Right lobe of liver (tissue), 6 donors: ENCODE measurements around the gene ADGRG3. TPM values are rescaled to one million over a fixed set of nuclear protein-coding genes. Genes with fewer than 3 reads are reported as not detected.

Source experiments
- ATAC-seq, 4 donors: fragments of 200-7000 bp; cut with Tn5 transposase; one replicate each; pipeline ENCODE4 v1.9.1; 2020; ENCODE audit warnings: mild to moderate bottlenecking in 4 of 4, moderate library complexity in 4 of 4
- DNase-seq, 3 donors: peaks; one replicate each; pipeline ENCODE4 v3.0.0-alpha.2; 2020
- H3K27ac ChIP-seq, 3 donors: fragments of 200-600 bp; one replicate each; pipeline ENCODE4 v1.8.0; 2022
- H3K27me3 ChIP-seq, 2 donors: fragments of 200-600 bp; one replicate each; pipeline ENCODE4 v1.8.0; 2022
- H3K36me3 ChIP-seq, 4 donors: fragments of 200-600 bp; sonication (generic) in 1 of 4; one replicate each; pipeline versions ENCODE4 v1.5.1 to v1.8.0; 2017 to 2022; ENCODE audit warnings: control low read depth in 1 of 4
- H3K4me1 ChIP-seq, 4 donors: fragments of 200-600 bp; sonication (generic) in 1 of 4; one replicate each; pipeline versions ENCODE4 v1.5.1 to v1.8.0; 2017 to 2022; ENCODE audit warnings: control low read depth in 1 of 4
- H3K4me3 ChIP-seq, 3 donors: fragments of 200-600 bp; one replicate each; pipeline ENCODE4 v1.8.0; 2022
- H3K9me3 ChIP-seq, 4 donors: fragments of 200-600 bp; sonication (generic) in 1 of 4; one replicate each; pipeline versions ENCODE4 v1.5.1 to v1.8.0; 2017 to 2022; ENCODE audit warnings: control low read depth in 1 of 4
- CTCF ChIP-seq, 4 donors: fragments of 200-600 bp in 3 of 4; fragments of 450-650 bp in 1 of 4; IDR thresholded peaks; one replicate each; pipeline versions ENCODE4 v1.5.1 to v1.8.0; 2016 to 2022; ENCODE audit warnings: antibody characterized with exemption in 4 of 4, mild to moderate bottlenecking in 2 of 4
- POLR2A ChIP-seq: fragments of 450-650 bp; IDR thresholded peaks from one replicate; pipeline ENCODE4 v1.6.1; 2017; ENCODE audit warnings: antibody characterized with exemption, mild to moderate bottlenecking
- WGBS: methylation state at CpG from one replicate; pipeline ENCODE4 v1.1.6; 2018; ENCODE audit warnings: low coverage, low lambda C conversion rate; ENCODE audit not compliant: insufficient coverage; ENCODE audit errors: missing lambda C conversion rate; 5-methylcytosine and 5-hydroxymethylcytosine counted together
- intact Hi-C, 2 donors: fragments of 100-400 bp; cut with DNase I; formaldehyde crosslinking; loops; one replicate each; pipeline versions ENCODE4 v1.11.2 to v1.14.1; 2022
- total RNA-seq, 6 experiments: library from RNA; depleted of rRNA in 2 of 6; stranded (reverse); fragments of >200 nt in 2 of 6; fragmentation: NEBNext Ultra II Directional in 3 of 6; extraction: Animal tissue kit (Norgen Biotek cat#: 25700) in 3 of 6; gene quantifications; one replicate each; pipeline versions ENCODE4 v1.1.0 to v1.2.4, GENCODE V29; 2016 to 2023
- donor health status: DM: no; HTN: yes; CAD: no.
- donor health status: DM: no; HTN: no; CAD: no.
- donor health status: DM: no; HTN: no; CAD: no.
- donor health status: DM: no; HTN: yes; CAD: no.
- donor health status: DM: no; HTN: yes; CAD: no.

Gene ADGRG3
- total RNA-seq, 6 experiments from 2014 or later: 0.37 to 1.6 (median 0.83) TPM

- no peaks in the 10 kb centered on the region for H3K27me3 ChIP-seq
- ATAC-seq (no peak), DNase-seq (peak in 1 of 3 donors; percentile 42)
- no peak overlapping the region for H3K4me3 ChIP-seq
- 56% methylated on average over 10 of the region's 13 CpGs for WGBS
- TF ChIP-seq POLR2A: no peak
- no peak for TF ChIP-seq CTCF (IDR thresholded peaks at IDR 0.05)
- H3K4me1 ChIP-seq: peaks cover 0 to 25% (median 8%) of the 10 kb centered on the region in 4 donors
- intact Hi-C loops: no loop called here
- H3K27ac ChIP-seq: peak overlapping the region in 1 of 3 donors; percentile 10
- H3K9me3 ChIP-seq: no peaks in the 10 kb centered on the region
- no peaks in the 10 kb centered on the region for H3K36me3 ChIP-seq
Measured at GRCh38 chr16:57689762-57690558, 21.9 kb downstream of the ADGRG3 start.

DNA sequence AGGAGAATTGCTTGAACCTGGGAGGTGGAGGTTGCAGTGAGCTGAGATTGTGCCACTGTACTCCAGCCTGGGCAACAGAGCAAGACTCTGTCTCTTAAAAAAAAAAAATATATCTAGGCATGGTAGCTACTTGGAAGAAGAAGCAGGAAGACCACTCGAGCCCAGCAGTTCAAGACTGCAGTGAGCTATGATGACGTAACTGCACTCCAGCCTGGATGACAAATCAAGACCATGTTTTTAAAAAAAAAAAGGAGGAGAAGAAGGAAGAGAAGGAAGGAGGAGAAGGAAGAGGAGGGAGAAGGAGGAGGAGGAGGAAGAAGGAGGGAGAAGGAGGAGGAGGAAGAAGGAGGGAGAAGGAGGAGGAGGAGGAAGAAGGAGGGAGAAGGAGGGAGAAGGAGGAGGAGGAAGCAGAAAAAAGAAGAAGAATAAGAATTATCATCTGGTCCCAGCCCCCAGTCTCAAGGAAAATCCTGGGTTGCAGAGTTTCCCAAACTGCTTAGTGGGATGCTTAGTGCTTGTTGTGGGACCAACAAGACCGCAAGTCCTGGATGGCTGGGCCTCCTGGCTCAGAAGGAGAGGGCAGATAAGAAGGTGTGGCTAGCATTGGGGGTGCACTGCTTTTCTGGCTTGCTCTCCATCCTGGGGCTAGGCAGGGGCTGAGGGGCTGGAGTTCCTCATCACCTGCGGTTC, 22.8 kb downstream of the ADGRG3 start:
- ATAC-seq (no peak), DNase-seq (no peak)
- Histone ChIP-seq H3K27ac (no peak overlapping the region), H3K36me3 (no peaks in the 10 kb centered on the region), H3K4me1 (peaks cover 0 to 26% (median 8%) of the 10 kb centered on the region in 4 donors), H3K27me3 (no peaks in the 10 kb centered on the region), H3K4me3 (no peak overlapping the region), H3K9me3 (no peaks in the 10 kb centered on the region)
- no peak for TF ChIP-seq CTCF (IDR thresholded peaks at IDR 0.05)
- TF ChIP-seq POLR2A: no peak
- WGBS: 59% methylated on average over 2 of the region's 4 CpGs
- intact Hi-C loops: no loop called here

DNA sequence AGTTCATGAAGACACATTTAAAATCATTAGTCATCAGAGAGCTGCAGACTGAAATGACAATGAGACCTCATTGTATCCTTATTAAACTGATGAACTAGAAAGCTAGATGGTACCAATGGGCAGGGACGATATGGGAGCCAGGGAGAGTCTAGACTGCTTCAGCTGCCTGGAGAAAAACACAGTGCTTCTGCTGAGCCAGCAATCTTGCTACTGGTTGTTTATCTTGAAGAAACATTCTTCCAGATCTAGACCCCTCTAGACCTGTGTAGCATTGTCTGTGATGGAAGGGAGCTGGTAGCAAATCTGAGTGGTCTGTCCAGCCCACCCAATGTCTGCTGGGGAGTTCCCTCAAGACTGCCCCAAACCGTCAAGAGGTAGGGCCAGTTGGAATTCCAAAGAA, 24.5 kb downstream of the ADGRG3 start:
- Histone ChIP-seq H3K4me3 (no peak overlapping the region), H3K9me3 (no peaks in the 10 kb centered on the region), H3K27ac (no peak overlapping the region), H3K27me3 (no peaks in the 10 kb centered on the region), H3K36me3 (no peaks in the 10 kb centered on the region), H3K4me1 (peaks cover 0 to 26% (median 8%) of the 10 kb centered on the region in 4 donors)
- ATAC-seq (no peak), DNase-seq (no peak)
- TF ChIP-seq CTCF (IDR thresholded peaks at IDR 0.05): no peak
- intact Hi-C loops: no loop called here
- no CpG with 5 or more reads among the region's 2 CpGs for WGBS

DNA sequence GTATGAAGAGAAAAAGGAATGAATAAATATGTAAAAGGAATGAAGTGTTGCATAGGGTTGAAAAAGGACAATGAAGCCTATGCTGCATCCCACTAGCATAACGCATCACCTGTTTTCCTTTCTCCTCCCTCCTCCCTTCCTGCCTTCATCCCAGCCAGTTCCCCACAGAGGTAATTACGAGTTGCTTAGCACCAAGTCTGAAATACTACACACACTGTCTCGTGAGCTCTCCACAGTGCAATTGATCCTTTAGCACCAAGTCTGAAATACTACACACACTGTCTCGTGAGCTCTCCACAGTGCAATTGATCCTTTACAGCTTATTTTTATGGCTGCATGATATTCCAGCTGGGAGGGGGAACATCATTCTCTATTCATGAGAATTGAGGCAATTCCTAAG, 25.4 kb downstream of the ADGRG3 start:
- Histone ChIP-seq H3K36me3 (no peaks in the 10 kb centered on the region), H3K27ac (peak overlapping the region in 2 of 3 donors; percentile 41 to 73), H3K4me3 (no peak overlapping the region), H3K4me1 (peaks cover 0 to 25% (median 8%) of the 10 kb centered on the region in 4 donors), H3K27me3 (no peaks in the 10 kb centered on the region), H3K9me3 (no peaks in the 10 kb centered on the region)
- no CpG with 5 or more reads among the region's 4 CpGs for WGBS
- no peak for ATAC-seq
- no peak for DNase-seq
- intact Hi-C loops: no loop called here
- no peak for TF ChIP-seq CTCF (IDR thresholded peaks at IDR 0.05)
- TF ChIP-seq POLR2A: no peak
